H1 (cell line): ENCODE results near the gene CDH7.
A peak's percentile ranks its signal among the peaks of the same experiment; 100 is the strongest.

Experiments
- ASH2L ChIP-seq: fragments of 200-600, 300-600 bp; sonication (generic); IDR thresholded peaks from one replicate; pipeline ENCODE4 v1.7.1; 2017; ENCODE audit warnings: low read length
- EGR1 ChIP-seq: IDR thresholded peaks from 2 replicates; pipeline ENCODE4 v1.6.1; 2011; ENCODE audit warnings: low read depth, low read length, borderline replicate concordance
- EP300 ChIP-seq, 2 experiments: IDR thresholded peaks; 1 replicate in 1 of 2; 2 replicates in 1 of 2; pipeline ENCODE4 v1.6.1; 2011 to 2012; ENCODE audit warnings: low read depth in 2 of 2, low read length in 2 of 2, mild to moderate bottlenecking in 2 of 2, borderline replicate concordance in 1 of 2, inconsistent platforms in 1 of 2, moderate library complexity in 1 of 2
- EZH2 ChIP-seq: fragments of 200-600 bp; sonication (generic); IDR thresholded peaks from 2 replicates; pipeline ENCODE4 v1.7.1; 2012; ENCODE audit warnings: low read depth, mild to moderate bottlenecking, moderate library complexity, low read length, inconsistent platforms; ENCODE audit not compliant: severe bottlenecking
- GTF2F1 ChIP-seq: IDR thresholded peaks from 2 replicates; pipeline ENCODE4 v1.6.1; 2012; ENCODE audit warnings: low read depth, low read length, improper control_type of control experiment, borderline replicate concordance
- HDAC2 ChIP-seq, 2 experiments: fragments of 300-600 bp in 1 of 2; sonication (generic) in 1 of 2; IDR thresholded peaks; 2 replicates each; pipeline ENCODE4 v1.6.1; 2011 to 2012; ENCODE audit warnings: low read depth in 2 of 2, low read length in 2 of 2, mild to moderate bottlenecking in 2 of 2, moderate library complexity in 2 of 2, borderline replicate concordance in 1 of 2, inconsistent platforms in 1 of 2
- POLR2A ChIP-seq, 2 experiments: IDR thresholded peaks; 1 replicate in 1 of 2; 2 replicates in 1 of 2; pipeline ENCODE4 v1.6.1; 2011; ENCODE audit warnings: low read depth in 2 of 2, low read length in 2 of 2, mild to moderate bottlenecking in 2 of 2; ENCODE audit errors: control extremely low read depth in 1 of 2
- POLR2AphosphoS5 ChIP-seq: IDR thresholded peaks from 2 replicates; pipeline ENCODE4 v1.6.1; 2011; ENCODE audit warnings: low read depth, low read length
- RBBP5 ChIP-seq: IDR thresholded peaks from 2 replicates; pipeline ENCODE4 v1.7.1; 2012; ENCODE audit warnings: low read depth, mild to moderate bottlenecking, inconsistent platforms, low read length, moderate library complexity, borderline replicate concordance
- TCF12 ChIP-seq: IDR thresholded peaks from 2 replicates; pipeline ENCODE4 v1.6.1; 2011; ENCODE audit warnings: low read depth, mild to moderate bottlenecking, low read length
- TF ChIP-seq, protein P1 (sequence below), 3 experiments: IDR thresholded peaks; 1 replicate in 2 of 3; 2 replicates in 1 of 3; pipeline versions ENCODE4 v1.5.1 to v1.6.1; 2011; ENCODE audit warnings: low read length in 3 of 3, mild to moderate bottlenecking in 3 of 3, inconsistent platforms in 2 of 3, low read depth in 1 of 3, moderate library complexity in 1 of 3; ENCODE audit not compliant: insufficient read depth in 1 of 3; ENCODE audit errors: control extremely low read depth in 1 of 3
- TF ChIP-seq, protein P2 (sequence below): IDR thresholded peaks from 2 replicates; pipeline ENCODE4 v1.6.1; 2012; ENCODE audit warnings: inconsistent platforms

- TF ChIP-seq ASH2L (no peak), POLR2A (IDR thresholded peaks at IDR 0.05; ENCODE audit: control extremely low read depth in 1 of 2, low read depth in 2 of 2, low read length in 2 of 2) (no peak), RBBP5 (no peak), TCF12 (peak; percentile 6; the same call in 1 of the 2 replicates), HDAC2 (IDR thresholded peaks at IDR 0.05; ENCODE audit: borderline replicate concordance in 1 of 2, low read depth in 2 of 2, low read length in 2 of 2) (no peak), EP300 (IDR thresholded peaks at IDR 0.05; ENCODE audit: borderline replicate concordance in 1 of 2, low read depth in 2 of 2, low read length in 2 of 2) (0 out of 3 replicates have a peak, but pooled peaks of 1 of the 2 experiments have one; percentile 18), POLR2AphosphoS5 (peak; percentile 51; the same call in 1 of the 2 replicates), EZH2 (no peak), GTF2F1 (no peak), EGR1 (no peak)
- TF ChIP-seq, protein P1, sequence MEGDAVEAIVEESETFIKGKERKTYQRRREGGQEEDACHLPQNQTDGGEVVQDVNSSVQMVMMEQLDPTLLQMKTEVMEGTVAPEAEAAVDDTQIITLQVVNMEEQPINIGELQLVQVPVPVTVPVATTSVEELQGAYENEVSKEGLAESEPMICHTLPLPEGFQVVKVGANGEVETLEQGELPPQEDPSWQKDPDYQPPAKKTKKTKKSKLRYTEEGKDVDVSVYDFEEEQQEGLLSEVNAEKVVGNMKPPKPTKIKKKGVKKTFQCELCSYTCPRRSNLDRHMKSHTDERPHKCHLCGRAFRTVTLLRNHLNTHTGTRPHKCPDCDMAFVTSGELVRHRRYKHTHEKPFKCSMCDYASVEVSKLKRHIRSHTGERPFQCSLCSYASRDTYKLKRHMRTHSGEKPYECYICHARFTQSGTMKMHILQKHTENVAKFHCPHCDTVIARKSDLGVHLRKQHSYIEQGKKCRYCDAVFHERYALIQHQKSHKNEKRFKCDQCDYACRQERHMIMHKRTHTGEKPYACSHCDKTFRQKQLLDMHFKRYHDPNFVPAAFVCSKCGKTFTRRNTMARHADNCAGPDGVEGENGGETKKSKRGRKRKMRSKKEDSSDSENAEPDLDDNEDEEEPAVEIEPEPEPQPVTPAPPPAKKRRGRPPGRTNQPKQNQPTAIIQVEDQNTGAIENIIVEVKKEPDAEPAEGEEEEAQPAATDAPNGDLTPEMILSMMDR (IDR thresholded peaks at IDR 0.05; ENCODE audit: control extremely low read depth in 1 of 3, insufficient read depth in 1 of 3, low read depth in 1 of 3, low read length in 3 of 3), result no peak
- TF ChIP-seq, protein P2, sequence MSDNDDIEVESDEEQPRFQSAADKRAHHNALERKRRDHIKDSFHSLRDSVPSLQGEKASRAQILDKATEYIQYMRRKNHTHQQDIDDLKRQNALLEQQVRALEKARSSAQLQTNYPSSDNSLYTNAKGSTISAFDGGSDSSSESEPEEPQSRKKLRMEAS, result no peak
These were observed 155.8 kb downstream of the CDH7 start for GRCh38 chr18:65906621-65907034.
